Panc1 (cell line): Measurements from ENCODE around the gene MBOAT1.

Experiments used
- SIN3A ChIP-seq: IDR thresholded peaks from 2 replicates; pipeline ENCODE4 v1.6.1; 2012; ENCODE audit warnings: low read depth, mild to moderate bottlenecking, low read length, moderate library complexity, borderline replicate concordance; ENCODE audit not compliant: insufficient read depth
- TCF7L2 ChIP-seq: IDR thresholded peaks from 2 replicates; pipeline ENCODE4 v1.6.1; 2011; ENCODE audit warnings: mild to moderate bottlenecking, low read depth, low read length, inconsistent platforms
- TF ChIP-seq, protein P1 (sequence below): fragments of 450-650 bp; IDR thresholded peaks from 2 replicates; pipeline ENCODE4 v1.5.1; 2017; ENCODE audit warnings: mild to moderate bottlenecking
- TF ChIP-seq, protein P2 (sequence below), 2 experiments: IDR thresholded peaks; 2 replicates each; pipeline ENCODE4 v1.6.1; 2011 to 2012; ENCODE audit warnings: low read depth in 2 of 2, control low read depth in 1 of 2, low read length in 1 of 2, mild to moderate bottlenecking in 1 of 2, moderate library complexity in 1 of 2; ENCODE audit not compliant: insufficient read depth in 1 of 2

DNA sequence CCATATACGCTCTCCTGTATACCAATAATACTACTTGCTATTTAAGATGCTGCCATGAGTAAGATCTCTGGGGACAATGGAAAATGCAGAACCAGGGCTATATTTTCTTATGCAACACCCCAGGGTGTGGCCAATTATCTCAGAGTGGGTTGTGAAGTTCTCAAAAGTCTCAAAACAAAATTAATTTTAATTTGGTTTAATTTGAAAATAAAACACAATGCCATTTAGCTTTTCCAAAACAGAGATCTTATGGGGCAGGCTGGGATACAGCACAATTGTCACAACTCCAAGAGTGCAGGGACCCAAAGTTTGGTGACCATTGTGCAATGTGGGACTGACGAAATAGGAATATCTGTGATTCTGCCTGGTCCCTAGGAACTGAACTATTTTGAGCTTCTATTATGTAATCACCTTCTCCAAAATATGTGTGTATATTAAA lies 43.1 kb downstream of the MBOAT1 start:
- TF ChIP-seq, protein P1, sequence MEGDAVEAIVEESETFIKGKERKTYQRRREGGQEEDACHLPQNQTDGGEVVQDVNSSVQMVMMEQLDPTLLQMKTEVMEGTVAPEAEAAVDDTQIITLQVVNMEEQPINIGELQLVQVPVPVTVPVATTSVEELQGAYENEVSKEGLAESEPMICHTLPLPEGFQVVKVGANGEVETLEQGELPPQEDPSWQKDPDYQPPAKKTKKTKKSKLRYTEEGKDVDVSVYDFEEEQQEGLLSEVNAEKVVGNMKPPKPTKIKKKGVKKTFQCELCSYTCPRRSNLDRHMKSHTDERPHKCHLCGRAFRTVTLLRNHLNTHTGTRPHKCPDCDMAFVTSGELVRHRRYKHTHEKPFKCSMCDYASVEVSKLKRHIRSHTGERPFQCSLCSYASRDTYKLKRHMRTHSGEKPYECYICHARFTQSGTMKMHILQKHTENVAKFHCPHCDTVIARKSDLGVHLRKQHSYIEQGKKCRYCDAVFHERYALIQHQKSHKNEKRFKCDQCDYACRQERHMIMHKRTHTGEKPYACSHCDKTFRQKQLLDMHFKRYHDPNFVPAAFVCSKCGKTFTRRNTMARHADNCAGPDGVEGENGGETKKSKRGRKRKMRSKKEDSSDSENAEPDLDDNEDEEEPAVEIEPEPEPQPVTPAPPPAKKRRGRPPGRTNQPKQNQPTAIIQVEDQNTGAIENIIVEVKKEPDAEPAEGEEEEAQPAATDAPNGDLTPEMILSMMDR = no peak
- TF ChIP-seq TCF7L2 (no peak), SIN3A (no peak)
- TF ChIP-seq, protein P2, sequence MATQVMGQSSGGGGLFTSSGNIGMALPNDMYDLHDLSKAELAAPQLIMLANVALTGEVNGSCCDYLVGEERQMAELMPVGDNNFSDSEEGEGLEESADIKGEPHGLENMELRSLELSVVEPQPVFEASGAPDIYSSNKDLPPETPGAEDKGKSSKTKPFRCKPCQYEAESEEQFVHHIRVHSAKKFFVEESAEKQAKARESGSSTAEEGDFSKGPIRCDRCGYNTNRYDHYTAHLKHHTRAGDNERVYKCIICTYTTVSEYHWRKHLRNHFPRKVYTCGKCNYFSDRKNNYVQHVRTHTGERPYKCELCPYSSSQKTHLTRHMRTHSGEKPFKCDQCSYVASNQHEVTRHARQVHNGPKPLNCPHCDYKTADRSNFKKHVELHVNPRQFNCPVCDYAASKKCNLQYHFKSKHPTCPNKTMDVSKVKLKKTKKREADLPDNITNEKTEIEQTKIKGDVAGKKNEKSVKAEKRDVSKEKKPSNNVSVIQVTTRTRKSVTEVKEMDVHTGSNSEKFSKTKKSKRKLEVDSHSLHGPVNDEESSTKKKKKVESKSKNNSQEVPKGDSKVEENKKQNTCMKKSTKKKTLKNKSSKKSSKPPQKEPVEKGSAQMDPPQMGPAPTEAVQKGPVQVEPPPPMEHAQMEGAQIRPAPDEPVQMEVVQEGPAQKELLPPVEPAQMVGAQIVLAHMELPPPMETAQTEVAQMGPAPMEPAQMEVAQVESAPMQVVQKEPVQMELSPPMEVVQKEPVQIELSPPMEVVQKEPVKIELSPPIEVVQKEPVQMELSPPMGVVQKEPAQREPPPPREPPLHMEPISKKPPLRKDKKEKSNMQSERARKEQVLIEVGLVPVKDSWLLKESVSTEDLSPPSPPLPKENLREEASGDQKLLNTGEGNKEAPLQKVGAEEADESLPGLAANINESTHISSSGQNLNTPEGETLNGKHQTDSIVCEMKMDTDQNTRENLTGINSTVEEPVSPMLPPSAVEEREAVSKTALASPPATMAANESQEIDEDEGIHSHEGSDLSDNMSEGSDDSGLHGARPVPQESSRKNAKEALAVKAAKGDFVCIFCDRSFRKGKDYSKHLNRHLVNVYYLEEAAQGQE (IDR thresholded peaks at IDR 0.05; ENCODE audit: insufficient read depth in 1 of 2, low read depth in 2 of 2, low read length in 1 of 2) = no peak
